GM12878 (cell line): Measurements from ENCODE around the gene OR2C3. TPM values are rescaled to one million over a fixed set of nuclear protein-coding genes. Genes with fewer than 3 reads are reported as not detected.
"Not testable (repeated sequence)": the region's sequence is repeated elsewhere in the genome, so short reads cannot be mapped to it uniquely, and the experiment has no call there.

Source experiments
- ATAC-seq: fragments of 200-7000 bp; cut with Tn5 transposase; 3 replicates; pipeline ENCODE4 v1.9.1; 2020; ENCODE audit warnings: mild to moderate bottlenecking, moderate library complexity
- BruUV-seq: library from RNA; stranded (reverse); fragments of 400-500 nt; replicated peaks from 2 replicates; lab custom pipeline; 2021; lab: Mats Ljungman, UMichigan
- CTCF ChIA-PET: fragments of 300-600 bp; sonication (Branson Sonifier 250); formaldehyde crosslinking; extraction: SDS; loops from one replicate; lab custom pipeline; 2021; ENCODE audit warnings: inconsistent platforms; lab: Yijun Ruan, JAX
- POLR2A ChIA-PET: fragments of 350-600 bp; formaldehyde crosslinking; extraction: SDS; loops from one replicate; lab custom pipeline; 2021; ENCODE audit warnings: inconsistent platforms; lab: Charles Lee
- RAD21 ChIA-PET: fragments of 300-600 bp; sonication (Branson Sonifier 250); formaldehyde crosslinking; loops from one replicate; lab custom pipeline; 2023; ENCODE audit warnings: antibody characterized with exemption; ENCODE audit not compliant: unreplicated experiment; lab: Charles Lee
- SMC1A ChIA-PET: fragments of 300-600 bp; sonication (Branson Sonifier 250); formaldehyde crosslinking; loops from one replicate; lab custom pipeline; 2023; ENCODE audit not compliant: unreplicated experiment, uncharacterized antibody; lab: Charles Lee
- DNase-seq: peaks from one replicate; pipeline ENCODE4 v3.0.0-alpha.2; 2011; ENCODE audit warnings: low read depth, low spot score
- FAIRE-seq: peaks from 3 replicates; lab custom pipeline; 2011; peaks lifted over from hg19 to GRCh38; lab: Jason Lieb, UNC
- H2AFZ ChIP-seq: 2 replicates; pipeline ENCODE4 v1.6.0; 2011; ENCODE audit warnings: low read depth, low read length, control low read depth; ENCODE audit not compliant: control insufficient read depth
- H3K27ac ChIP-seq: 2 replicates; pipeline ENCODE4 v1.5.1; 2011; ENCODE audit warnings: control low read depth; ENCODE audit not compliant: control insufficient read depth, insufficient read depth
- H3K27me3 ChIP-seq, 2 experiments: replicated peaks in 1 of 2; 2 replicates each; pipeline versions ENCODE4 v1.6.0 to v1.6.1; 2011; ENCODE audit warnings: low read length in 1 of 2; ENCODE audit not compliant: control insufficient read depth in 2 of 2, insufficient read depth in 2 of 2
- H3K36me3 ChIP-seq, 2 experiments: 2 replicates each; pipeline ENCODE4 v1.5.1; 2011; ENCODE audit warnings: low read length in 1 of 2; ENCODE audit not compliant: control insufficient read depth in 2 of 2, insufficient read depth in 2 of 2
- H3K4me1 ChIP-seq: 2 replicates; pipeline ENCODE4 v1.6.1; 2011; ENCODE audit warnings: mild to moderate bottlenecking, low read length, moderate library complexity, mixed read lengths; ENCODE audit not compliant: control insufficient read depth, insufficient read depth
- H3K4me2 ChIP-seq: 2 replicates; pipeline ENCODE4 v1.6.0; 2011; ENCODE audit warnings: control low read depth; ENCODE audit not compliant: control insufficient read depth, insufficient read depth
- H3K4me3 ChIP-seq: fragments of 200-600 bp; sonication (generic); 2 replicates; pipeline ENCODE4 v1.5.1; 2016
- H3K79me2 ChIP-seq: 2 replicates; pipeline ENCODE4 v1.6.0; 2011; ENCODE audit warnings: low read length; ENCODE audit not compliant: control insufficient read depth, insufficient read depth
- H3K9ac ChIP-seq: 2 replicates; pipeline ENCODE4 v1.8.0; 2011; ENCODE audit warnings: low read length, control low read depth, mixed read lengths; ENCODE audit not compliant: control insufficient read depth, insufficient read depth
- H3K9me3 ChIP-seq: replicated peaks from 3 replicates; pipeline ENCODE4 v1.5.1; 2011; ENCODE audit warnings: mild to moderate bottlenecking, low read length; ENCODE audit not compliant: control insufficient read depth, insufficient read depth
- H4K20me1 ChIP-seq: 2 replicates; pipeline ENCODE4 v1.6.0; 2011; ENCODE audit not compliant: control insufficient read depth, insufficient read depth
- BHLHE40 ChIP-seq, 2 experiments: fragments of 450-650 bp in 1 of 2; IDR thresholded peaks; 2 replicates each; pipeline ENCODE4 v1.6.1; 2011 to 2017; ENCODE audit warnings: low read depth in 2 of 2, borderline replicate concordance in 1 of 2, improper control_type of control experiment in 1 of 2, low read length in 1 of 2, mild to moderate bottlenecking in 1 of 2
- CEBPB ChIP-seq, 2 experiments: fragments of 150-350 bp in 1 of 2; IDR thresholded peaks; 2 replicates each; pipeline ENCODE4 v1.6.1; 2012 to 2014; ENCODE audit warnings: low read depth in 2 of 2, low read length in 2 of 2, borderline replicate concordance in 1 of 2, inconsistent platforms in 1 of 2
- EED ChIP-seq: sonication (generic); IDR thresholded peaks from 2 replicates; pipeline ENCODE4 v1.6.1; 2016; ENCODE audit warnings: antibody characterized with exemption, low read depth
- ELK1 ChIP-seq: IDR thresholded peaks from 2 replicates; pipeline ENCODE4 v1.6.1; 2012; ENCODE audit warnings: low read depth, low read length, improper control_type of control experiment
- IRF3 ChIP-seq: fragments of 450-650 bp; IDR thresholded peaks from 2 replicates; pipeline ENCODE4 v1.6.1; 2014; ENCODE audit warnings: mild to moderate bottlenecking
- PKNOX1 ChIP-seq: fragments of 450-650 bp; IDR thresholded peaks from 2 replicates; pipeline ENCODE4 v1.6.1; 2016; ENCODE audit warnings: mild to moderate bottlenecking
- SPI1 ChIP-seq: IDR thresholded peaks from 2 replicates; pipeline ENCODE4 v1.6.1; 2011; ENCODE audit warnings: low read depth, mild to moderate bottlenecking, low read length, moderate library complexity, borderline replicate concordance; ENCODE audit not compliant: insufficient read depth
- TAF1 ChIP-seq: IDR thresholded peaks from 2 replicates; pipeline ENCODE4 v1.6.1; 2011; ENCODE audit warnings: mild to moderate bottlenecking, low read depth, low read length, borderline replicate concordance
- YY1 ChIP-seq: IDR thresholded peaks from 2 replicates; pipeline ENCODE4 v1.6.1; 2011; ENCODE audit warnings: low read depth, mild to moderate bottlenecking, low read length
- WGBS: methylation state at CpG from one replicate; pipeline ENCODE4 v1.1.6; 2016; ENCODE audit warnings: low lambda C conversion rate; ENCODE audit not compliant: insufficient replicate concordance, insufficient coverage; ENCODE audit errors: missing lambda C conversion rate; 5-methylcytosine and 5-hydroxymethylcytosine counted together
- in situ Hi-C: fragments of 300-500 bp; cut with MboI; formaldehyde crosslinking; loops from 9 replicates; pipeline ENCODE4 v1.14.3; 2018; ENCODE audit warnings: mixed read lengths
- intact Hi-C: fragments of 100-400 bp; cut with micrococcal nuclease; formaldehyde crosslinking; loops from one replicate; pipeline ENCODE4 v1.14.2; 2022; ENCODE audit not compliant: unreplicated experiment
- polyA plus RNA-seq, 11 experiments: library from polyadenylated mRNA; depleted of rRNA in 4 of 11; unstranded in 6 of 11; stranded (reverse) in 5 of 11; fragments of >200 nt; fragmentation: Nextera tagmentation in 4 of 11; fragmentation: Illumina TruSeq in 1 of 11; extraction: Ambion mirVana in 4 of 11; extraction: Trizol in 1 of 11; gene quantifications; 1 replicate in 1 of 11; 2 replicates in 10 of 11; pipeline versions ENCODE4 v1.2.1 to v1.2.3, GENCODE V29; 2011 to 2016; ENCODE audit warnings: inconsistent platforms in 2 of 11, missing spikeins in 2 of 11, low read depth in 1 of 11
- total RNA-seq, 4 experiments: library from RNA; depleted of rRNA in 3 of 4; stranded (reverse); fragments of >200 nt in 3 of 4; fragmentation: Illumina TruSeq in 1 of 4; extraction: Trizol in 1 of 4; gene quantifications; 2 replicates each; pipeline versions ENCODE4 v1.2.1 to v1.2.3, GENCODE V29; 2013 to 2021

OR2C3 gene
- total and polyA plus RNA-seq, 10 of the 15 experiments (the other 5 are each of a cell fraction or from before 2014, with no cell fraction given) = not detected

- 0 out of 2 replicates have a peak overlapping the region, but pooled peaks have one; percentile 24 for H3K27ac ChIP-seq
- in situ Hi-C loops (loop anchor here (5.0 kb wide), 1 partner anchor 89 kb away; no protein-coding TSS in a partner anchor), intact Hi-C loops (loop anchor here (5.0 kb wide), 1 partner anchor 34 kb away; no protein-coding TSS in a partner anchor)
- POLR2A ChIA-PET = interaction anchor here (1.0 to 1.2 kb wide), 2 partner anchors 10 to 86 kb away, joined by 3 to 4 read pairs; no protein-coding TSS in a partner anchor
- not testable (repeated sequence) for H4K20me1 ChIP-seq, H3K9me3 ChIP-seq, DNase-seq, H3K4me2 ChIP-seq, H3K4me1 ChIP-seq, H3K36me3 ChIP-seq, H2AFZ ChIP-seq, H3K4me3 ChIP-seq, H3K79me2 ChIP-seq, H3K9ac ChIP-seq, H3K27me3 ChIP-seq, BruUV-seq
- CTCF ChIA-PET = interaction anchor here (0.6 to 5.9 kb wide), 5 partner anchors 9 to 631 kb away, joined by 3 to 49 read pairs (median 4); no protein-coding TSS in a partner anchor
- RAD21 ChIA-PET = interaction anchor here (0.8 to 1.5 kb wide), 3 partner anchors 10 to 86 kb away, joined by 3 to 6 read pairs (median 5); no protein-coding TSS in a partner anchor
- FAIRE-seq (peak; percentile 44), ATAC-seq (peak; percentile 71)
- 23% methylated on average over 6 of the region's 6 CpGs for WGBS
- peak; percentile 69 for TF ChIP-seq EED
- peak; percentile 67 for TF ChIP-seq SPI1
- SMC1A ChIA-PET = interaction anchor here (0.7 to 2.7 kb wide), 14 partner anchors 8 to 301 kb away, joined by 3 to 13 read pairs (median 4); no protein-coding TSS in a partner anchor
These were observed 59.7 kb downstream of the OR2C3 start for GRCh38 chr1:247476328-247477058.

GRCh38 chr1:247475793-247476192, 60.4 kb downstream of the OR2C3 start:
- H3K27me3 ChIP-seq = no peaks in the 10 kb centered on the region
- intact Hi-C loops = loop anchor here (5.0 kb wide), 1 partner anchor 33 kb away; no protein-coding TSS in a partner anchor
- H3K4me2 ChIP-seq = 0 out of 2 replicates have a peak overlapping the region, but pooled peaks have one; percentile 30
- H3K4me3 ChIP-seq = no peak overlapping the region
- POLR2A ChIA-PET = interaction anchor here (1.2 kb wide), 1 partner anchor 11 kb away, joined by 4 read pairs; no protein-coding TSS in a partner anchor
- no peaks in the 10 kb centered on the region for H3K79me2 ChIP-seq
- no peak for DNase-seq
- no peak for FAIRE-seq
- in situ Hi-C loops = loop anchor here (5.0 kb wide), 1 partner anchor 88 kb away; no protein-coding TSS in a partner anchor
- H3K27ac ChIP-seq = peak overlapping the region; percentile 24; the same call in 1 of the 2 replicates
- WGBS = 94% methylated on average over 2 of the region's 2 CpGs
- H3K9me3 ChIP-seq = no peaks in the 10 kb centered on the region; the same call in 2 of the 3 replicates
- RAD21 ChIA-PET = no interaction called here
- ATAC-seq = no peak; the same call in 2 of the 3 replicates
- H3K4me1 ChIP-seq = peaks cover 10% of the 10 kb centered on the region
- no peak overlapping the region for H3K9ac ChIP-seq
- H4K20me1 ChIP-seq = no peaks in the 10 kb centered on the region
- CTCF ChIA-PET = interaction anchor here (1.6 to 5.9 kb wide), 2 partner anchors 10 to 87 kb away, joined by 13 to 49 read pairs; no protein-coding TSS in a partner anchor
- no peaks in the 10 kb centered on the region for H3K36me3 ChIP-seq
- no TSS peak for BruUV-seq
- SMC1A ChIA-PET = interaction anchor here (0.8 to 2.7 kb wide), 10 partner anchors 8 to 85 kb away, joined by 3 to 13 read pairs (median 4); no protein-coding TSS in a partner anchor
- no peak overlapping the region for H2AFZ ChIP-seq
- no peak for TF ChIP-seq CEBPB (IDR thresholded peaks at IDR 0.05; ENCODE audit: borderline replicate concordance in 1 of 2, low read depth in 2 of 2, low read length in 2 of 2)
- TF ChIP-seq YY1 = no peak
- no peak for TF ChIP-seq BHLHE40 (IDR thresholded peaks at IDR 0.05; ENCODE audit: borderline replicate concordance in 1 of 2, low read depth in 2 of 2, low read length in 1 of 2)
- no peak for TF ChIP-seq PKNOX1
- TF ChIP-seq IRF3 = no peak
- no peak for TF ChIP-seq TAF1
- TF ChIP-seq ELK1 = no peak
